Measurements from ENCODE around the gene APOL1. TPM values are rescaled to one million over a fixed set of nuclear protein-coding genes. Genes with fewer than 3 reads are reported as not detected.

The APOL1 gene
- total and polyA plus RNA-seq, 2 donors (not counting 1 experiment from before 2014, with no cell fraction given): 3.3 to 11.2 TPM

DNA sequence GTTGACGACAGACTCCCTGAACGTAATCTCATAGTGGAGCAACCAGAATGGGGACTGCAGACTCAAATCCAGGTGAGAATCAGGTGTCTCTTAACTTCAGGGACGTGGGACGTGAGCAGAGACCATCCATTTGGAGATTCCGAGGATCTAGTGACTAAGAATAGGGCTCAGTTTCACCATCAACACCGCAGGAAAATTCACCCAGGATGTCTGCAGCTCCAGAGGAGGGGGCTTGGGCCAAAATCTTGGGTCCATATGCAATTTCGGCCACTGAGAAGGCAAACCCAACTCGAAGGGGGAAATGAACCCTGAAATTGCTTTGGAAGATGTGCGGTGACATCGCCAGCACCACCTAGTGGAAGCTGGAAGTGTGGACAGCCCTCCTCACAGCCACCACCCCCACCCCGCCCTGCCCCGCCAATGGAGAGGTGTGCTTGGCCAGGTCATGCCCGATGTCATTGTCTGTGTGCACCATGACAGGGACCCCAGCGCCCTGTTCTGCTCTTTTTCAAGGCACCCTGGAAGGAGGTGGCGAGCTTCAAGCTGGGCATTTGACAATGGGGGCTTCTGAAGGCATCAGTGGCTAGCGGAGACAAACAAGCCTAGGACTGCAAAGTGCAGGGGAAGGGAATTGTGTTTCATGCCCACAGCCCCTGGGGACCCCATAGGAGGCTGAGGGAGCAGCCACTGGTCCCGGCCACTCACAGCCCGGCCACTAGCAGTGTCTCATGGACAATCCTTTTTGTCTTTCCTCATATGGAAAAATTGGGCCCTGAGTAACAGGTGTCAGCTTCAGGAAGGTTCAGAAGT lies 24.8 kb downstream of the APOL1 start:
- H2AFZ ChIP-seq (ENCODE audit: insufficient read depth, low read depth, low read length, poor library complexity, severe bottlenecking): no peak overlapping the region
- H3K27ac ChIP-seq (ENCODE audit: low read length in 2 of 2): no peak overlapping the region
- peak overlapping the region; percentile 37 for H3K4me2 ChIP-seq (replicated peaks; ENCODE audit: low read depth, low read length, poor library complexity, severe bottlenecking)

More for the DNA sequence above, 24.8 kb downstream of the APOL1 start:
- POLR2A ChIA-PET: interaction anchor here (0.6 to 1.1 kb wide), 2 partner anchors 216 to 774 kb away, joined by 3 to 4 read pairs; no protein-coding TSS in a partner anchor
- intact Hi-C loops (cut with micrococcal nuclease): loop anchor here (1.0 to 5.0 kb wide), 2 partner anchors 40 to 82 kb away; partner anchors contain the start of gene APOL2
- Mint-ChIP-seq H3K4me3 (no peak overlapping the region), H3K9me3 (ENCODE audit: insufficient read depth) (no peaks in the 10 kb centered on the region), H3K27ac (peak overlapping the region; percentile 38), H3K4me1 (peaks cover 14% of the 10 kb centered on the region), H3K27me3 (no peaks in the 10 kb centered on the region)
- no peak for TF ChIP-seq EZH2 (IDR thresholded peaks at IDR 0.05; ENCODE audit: borderline replicate concordance, insufficient read depth, low read depth, low read length, poor library complexity, severe bottlenecking)
- TF ChIP-seq, protein P1, sequence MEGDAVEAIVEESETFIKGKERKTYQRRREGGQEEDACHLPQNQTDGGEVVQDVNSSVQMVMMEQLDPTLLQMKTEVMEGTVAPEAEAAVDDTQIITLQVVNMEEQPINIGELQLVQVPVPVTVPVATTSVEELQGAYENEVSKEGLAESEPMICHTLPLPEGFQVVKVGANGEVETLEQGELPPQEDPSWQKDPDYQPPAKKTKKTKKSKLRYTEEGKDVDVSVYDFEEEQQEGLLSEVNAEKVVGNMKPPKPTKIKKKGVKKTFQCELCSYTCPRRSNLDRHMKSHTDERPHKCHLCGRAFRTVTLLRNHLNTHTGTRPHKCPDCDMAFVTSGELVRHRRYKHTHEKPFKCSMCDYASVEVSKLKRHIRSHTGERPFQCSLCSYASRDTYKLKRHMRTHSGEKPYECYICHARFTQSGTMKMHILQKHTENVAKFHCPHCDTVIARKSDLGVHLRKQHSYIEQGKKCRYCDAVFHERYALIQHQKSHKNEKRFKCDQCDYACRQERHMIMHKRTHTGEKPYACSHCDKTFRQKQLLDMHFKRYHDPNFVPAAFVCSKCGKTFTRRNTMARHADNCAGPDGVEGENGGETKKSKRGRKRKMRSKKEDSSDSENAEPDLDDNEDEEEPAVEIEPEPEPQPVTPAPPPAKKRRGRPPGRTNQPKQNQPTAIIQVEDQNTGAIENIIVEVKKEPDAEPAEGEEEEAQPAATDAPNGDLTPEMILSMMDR (IDR thresholded peaks at IDR 0.05): peak; percentile 87
- H3K36me3 ChIP-seq (replicated peaks in 1 of 2; ENCODE audit: control extremely low read depth in 1 of 2, control insufficient read depth in 1 of 2, extremely low read depth in 1 of 2, insufficient read depth in 2 of 2, low read length in 1 of 2): peaks cover 4 to 24% of the 10 kb centered on the region in 2 experiments
- peak; percentile 95 for ATAC-seq (ENCODE audit: low read depth)
- CTCF ChIA-PET: interaction anchor here (0.6 to 2.2 kb wide), 27 partner anchors 8 to 465 kb away, joined by 3 to 12 read pairs (median 4); partner anchors contain the start of gene APOL2
- DNase-seq: peak; percentile 82
- peaks cover 14% of the 10 kb centered on the region for H4K20me1 ChIP-seq (ENCODE audit: control insufficient read depth, insufficient read depth, low read length, poor library complexity, severe bottlenecking)
- no peaks in the 10 kb centered on the region for H3K27me3 ChIP-seq (replicated peaks in 1 of 4; ENCODE audit: control extremely low read depth in 1 of 4, control insufficient read depth in 3 of 4, insufficient read depth in 4 of 4, low read length in 3 of 4)
- H3K79me2 ChIP-seq (ENCODE audit: control insufficient read depth, insufficient read depth, low read length): no peaks in the 10 kb centered on the region
- H3K9ac ChIP-seq (ENCODE audit: low read length): no peak overlapping the region
- H3K4me3 ChIP-seq (ENCODE audit: control extremely low read depth in 1 of 5, extremely low read depth in 1 of 5, insufficient read depth in 1 of 5, low read depth in 2 of 5, low read length in 4 of 5): no peak overlapping the region
- H3K4me1 ChIP-seq (ENCODE audit: control insufficient read depth in 2 of 2, insufficient read depth in 2 of 2, low read length in 2 of 2): peaks cover 9 to 13% of the 10 kb centered on the region in 2 donors
- 46% methylated on average over 14 of the region's 18 CpGs for WGBS (ENCODE audit: insufficient coverage)
- H3K9me3 ChIP-seq (ENCODE audit: control extremely low read depth in 1 of 3, control insufficient read depth in 2 of 3, insufficient read depth in 1 of 3, low read length in 2 of 3): no peaks in the 10 kb centered on the region

All from B cell (primary cell).